Measurements from ENCODE around the gene PLCL2.

DNA sequence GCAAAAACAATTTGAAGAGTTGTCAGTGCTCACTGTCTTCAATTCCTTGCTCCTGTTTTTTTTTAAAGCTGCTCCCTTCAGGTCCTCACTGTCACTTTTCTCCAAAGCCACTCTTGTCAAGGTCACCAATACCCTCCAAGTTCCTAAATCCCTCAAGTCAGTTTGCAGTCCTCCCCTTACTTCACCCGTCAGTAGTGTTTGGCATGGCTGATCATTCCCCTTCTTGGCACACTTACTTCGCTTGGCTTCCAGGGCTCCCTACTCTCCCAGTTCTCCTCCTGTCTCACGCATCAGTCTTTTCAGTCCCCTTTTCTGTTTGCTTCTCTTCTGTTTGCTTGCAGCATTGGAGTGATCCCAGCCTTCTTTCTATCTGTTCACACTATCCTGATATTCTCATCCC, 25.5 kb downstream of the PLCL2 start:
- TF ChIP-seq CTCF (conservative IDR thresholded peaks at IDR 0.05; ENCODE audit: low read depth in 2 of 2) (no peak), REST (IDR thresholded peaks at IDR 0.05; ENCODE audit: unreplicated experiment) (no peak), STAT1 (IDR thresholded peaks at IDR 0.05; ENCODE audit: unreplicated experiment) (no peak), EZH2 (IDR thresholded peaks at IDR 0.05; ENCODE audit: low read depth, unreplicated experiment) (no peak), EZH2phosphoT487 (IDR thresholded peaks at IDR 0.05; ENCODE audit: unreplicated experiment) (no peak), JUNB (IDR thresholded peaks at IDR 0.05; ENCODE audit: unreplicated experiment) (no peak), CREB1 (CRISPR knock-in tag; IDR thresholded peaks at IDR 0.05; ENCODE audit: low read depth) (no peak), POLR2AphosphoS5 (IDR thresholded peaks at IDR 0.05; ENCODE audit: low read depth) (no peak), ETS1 (IDR thresholded peaks at IDR 0.05) (no peak)

Data from GM23338 (cell line).